OCI-LY3 (cell line): ENCODE measurements around the gene NR3C2.

ENCODE experiments used
- H2AFZ ChIP-seq: fragments of 200-600, 300-600 bp; shearing (Covaris generic); 2 replicates; pipeline ENCODE4 v1.6.0; 2014; ENCODE audit warnings: antibody characterized with exemption, low read depth, low read length
- H3K27ac ChIP-seq: fragments of 200-600, 300-600 bp; sonication (generic); 2 replicates; pipeline ENCODE4 v1.5.1; 2014; ENCODE audit warnings: mild to moderate bottlenecking, low read length, moderate library complexity, mixed read lengths
- H3K27me3 ChIP-seq: fragments of 200-600, 300-600 bp; sonication (generic); 2 replicates; pipeline ENCODE4 v1.6.1; 2014; ENCODE audit warnings: low read depth, low read length, mixed read lengths
- H3K36me3 ChIP-seq: fragments of 200-600, 300-600 bp; sonication (generic); replicated peaks from 2 replicates; pipeline ENCODE3; 2014; ENCODE audit warnings: low read depth, low read length, mixed read lengths
- H3K4me1 ChIP-seq: fragments of 300-600, 200-600 bp; sonication (generic); 2 replicates; pipeline ENCODE4 v1.6.1; 2014; ENCODE audit warnings: low read length, mixed read lengths
- H3K4me2 ChIP-seq: fragments of 200-600, 300-600 bp; sonication (generic); 2 replicates; pipeline ENCODE4 v1.6.1; 2014; ENCODE audit warnings: low read length, mixed read lengths
- H3K4me3 ChIP-seq: fragments of 300-600, 200-600 bp; sonication (generic); 2 replicates; pipeline ENCODE4 v1.5.1; 2014; ENCODE audit warnings: antibody characterized with exemption, mild to moderate bottlenecking, low read length, moderate library complexity
- H3K79me2 ChIP-seq: fragments of 300-600, 200-600 bp; shearing (Covaris generic); 2 replicates; pipeline ENCODE4 v1.6.1; 2014; ENCODE audit warnings: mild to moderate bottlenecking, low read length, mixed read lengths
- H3K9ac ChIP-seq: fragments of 300-600, 200-600 bp; shearing (Covaris generic); 2 replicates; pipeline ENCODE4 v1.6.0; 2014; ENCODE audit warnings: mild to moderate bottlenecking, low read length, moderate library complexity
- H3K9me3 ChIP-seq: fragments of 200-600, 300-600 bp; shearing (Covaris generic); 2 replicates; pipeline ENCODE4 v1.6.1; 2014; ENCODE audit warnings: low read length, mixed read lengths; ENCODE audit not compliant: insufficient read depth
- H4K20me1 ChIP-seq: fragments of 200-600, 300-600 bp; sonication (generic); 2 replicates; pipeline ENCODE4 v1.6.1; 2016; ENCODE audit warnings: low read length, mixed read lengths; ENCODE audit not compliant: insufficient read depth
- CTCF ChIP-seq: fragments of 200-600, 300-600 bp; sonication (generic); IDR thresholded peaks from 2 replicates; pipeline ENCODE4 v1.5.1; 2014; ENCODE audit warnings: antibody characterized with exemption, low read length, low read depth
- EZH2phosphoT487 ChIP-seq: fragments of 200-600 bp; shearing (Covaris generic); IDR thresholded peaks from 2 replicates; pipeline ENCODE4 v1.6.1; 2018; ENCODE audit warnings: antibody characterized with exemption, mixed run types, low read depth

NR3C2 gene

GRCh38 chr4:148118179-148118578 is 324.0 kb downstream of the NR3C2 start:
- 0 out of 2 replicates have a peak, but pooled peaks cover 2% of the 10 kb centered on the region for H3K9me3 ChIP-seq
- no peaks in the 10 kb centered on the region for H3K79me2 ChIP-seq
- H4K20me1 ChIP-seq = no peaks in the 10 kb centered on the region
- H3K36me3 ChIP-seq = no peaks in the 10 kb centered on the region
- peak overlapping the region; percentile 13; the same call in 1 of the 2 replicates for H3K27ac ChIP-seq
- H3K4me1 ChIP-seq = peaks cover 43% of the 10 kb centered on the region
- TF ChIP-seq EZH2phosphoT487 (no peak), CTCF (no peak)
- no peak overlapping the region for H2AFZ ChIP-seq
- peak overlapping the region; percentile 6; the same call in 1 of the 2 replicates for H3K9ac ChIP-seq
- peak overlapping the region; percentile 55 for H3K4me2 ChIP-seq
- H3K4me3 ChIP-seq = peak overlapping the region; percentile 6; the same call in 1 of the 2 replicates
- H3K27me3 ChIP-seq = no peaks in the 10 kb centered on the region

GRCh38 chr4:148116969-148117368 is 325.2 kb downstream of the NR3C2 start:
- TF ChIP-seq CTCF (no peak), EZH2phosphoT487 (no peak)
- Histone ChIP-seq H2AFZ (no peak overlapping the region), H3K27me3 (no peaks in the 10 kb centered on the region), H3K27ac (no peak overlapping the region), H4K20me1 (no peaks in the 10 kb centered on the region), H3K4me2 (no peak overlapping the region), H3K4me1 (peaks cover 41% of the 10 kb centered on the region), H3K79me2 (no peaks in the 10 kb centered on the region), H3K9me3 (0 out of 2 replicates have a peak, but pooled peaks cover 2% of the 10 kb centered on the region), H3K9ac (no peak overlapping the region), H3K4me3 (no peak overlapping the region), H3K36me3 (no peaks in the 10 kb centered on the region)

- H3K4me3 ChIP-seq = no peak overlapping the region
- no peaks in the 10 kb centered on the region for H3K9me3 ChIP-seq
Measured at GRCh38 chr4:148116264-148116663, 325.9 kb downstream of the NR3C2 start.

GRCh38 chr4:148114436-148114835 is 327.8 kb downstream of the NR3C2 start:
- Histone ChIP-seq H3K9me3 (no peaks in the 10 kb centered on the region), H2AFZ (no peak overlapping the region), H3K4me3 (no peak overlapping the region), H3K27ac (no peak overlapping the region), H3K4me1 (peaks cover 28% of the 10 kb centered on the region), H3K4me2 (no peak overlapping the region), H3K27me3 (no peaks in the 10 kb centered on the region), H3K9ac (no peak overlapping the region), H3K36me3 (no peaks in the 10 kb centered on the region), H4K20me1 (no peaks in the 10 kb centered on the region), H3K79me2 (no peaks in the 10 kb centered on the region)
- TF ChIP-seq EZH2phosphoT487 = no peak
- TF ChIP-seq CTCF = no peak

More at GRCh38 chr4:148116264-148116663, 325.9 kb downstream of the NR3C2 start:
- Histone ChIP-seq H3K79me2 (no peaks in the 10 kb centered on the region), H3K4me1 (peaks cover 34% of the 10 kb centered on the region), H4K20me1 (no peaks in the 10 kb centered on the region), H2AFZ (no peak overlapping the region), H3K27ac (no peak overlapping the region), H3K36me3 (no peaks in the 10 kb centered on the region), H3K9ac (no peak overlapping the region), H3K4me2 (peak overlapping the region; percentile 5; the same call in 1 of the 2 replicates), H3K27me3 (no peaks in the 10 kb centered on the region)
- TF ChIP-seq CTCF (no peak), EZH2phosphoT487 (no peak)
